ENCODE measurements around the gene NPC2.

NPC2 gene

DNA sequence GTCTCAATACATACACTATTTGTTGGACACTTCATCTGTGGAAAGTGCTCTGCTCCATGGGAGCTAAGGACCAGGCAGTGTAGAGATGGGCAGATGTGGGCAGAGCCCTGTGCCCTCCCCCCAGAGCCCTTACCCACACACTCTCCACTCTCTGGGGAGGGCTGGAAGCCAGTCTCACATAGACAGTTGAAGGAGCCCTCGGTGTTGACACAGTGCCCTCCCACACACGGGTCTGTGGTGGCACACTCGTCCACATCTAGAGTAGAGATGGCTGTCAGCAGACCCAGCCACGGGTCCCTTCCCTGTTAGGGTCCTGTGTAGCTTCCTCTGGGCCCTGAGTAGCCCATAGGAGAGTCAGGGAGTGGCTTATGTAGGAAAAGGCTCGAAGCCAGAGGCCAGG, 14.7 kb upstream of the NPC2 start:
- TF ChIP-seq, protein P1, sequence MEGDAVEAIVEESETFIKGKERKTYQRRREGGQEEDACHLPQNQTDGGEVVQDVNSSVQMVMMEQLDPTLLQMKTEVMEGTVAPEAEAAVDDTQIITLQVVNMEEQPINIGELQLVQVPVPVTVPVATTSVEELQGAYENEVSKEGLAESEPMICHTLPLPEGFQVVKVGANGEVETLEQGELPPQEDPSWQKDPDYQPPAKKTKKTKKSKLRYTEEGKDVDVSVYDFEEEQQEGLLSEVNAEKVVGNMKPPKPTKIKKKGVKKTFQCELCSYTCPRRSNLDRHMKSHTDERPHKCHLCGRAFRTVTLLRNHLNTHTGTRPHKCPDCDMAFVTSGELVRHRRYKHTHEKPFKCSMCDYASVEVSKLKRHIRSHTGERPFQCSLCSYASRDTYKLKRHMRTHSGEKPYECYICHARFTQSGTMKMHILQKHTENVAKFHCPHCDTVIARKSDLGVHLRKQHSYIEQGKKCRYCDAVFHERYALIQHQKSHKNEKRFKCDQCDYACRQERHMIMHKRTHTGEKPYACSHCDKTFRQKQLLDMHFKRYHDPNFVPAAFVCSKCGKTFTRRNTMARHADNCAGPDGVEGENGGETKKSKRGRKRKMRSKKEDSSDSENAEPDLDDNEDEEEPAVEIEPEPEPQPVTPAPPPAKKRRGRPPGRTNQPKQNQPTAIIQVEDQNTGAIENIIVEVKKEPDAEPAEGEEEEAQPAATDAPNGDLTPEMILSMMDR (conservative IDR thresholded peaks at IDR 0.05; ENCODE audit: low read length) = no peak
- DNase-seq (ENCODE audit: low read depth) = no peak

DNA sequence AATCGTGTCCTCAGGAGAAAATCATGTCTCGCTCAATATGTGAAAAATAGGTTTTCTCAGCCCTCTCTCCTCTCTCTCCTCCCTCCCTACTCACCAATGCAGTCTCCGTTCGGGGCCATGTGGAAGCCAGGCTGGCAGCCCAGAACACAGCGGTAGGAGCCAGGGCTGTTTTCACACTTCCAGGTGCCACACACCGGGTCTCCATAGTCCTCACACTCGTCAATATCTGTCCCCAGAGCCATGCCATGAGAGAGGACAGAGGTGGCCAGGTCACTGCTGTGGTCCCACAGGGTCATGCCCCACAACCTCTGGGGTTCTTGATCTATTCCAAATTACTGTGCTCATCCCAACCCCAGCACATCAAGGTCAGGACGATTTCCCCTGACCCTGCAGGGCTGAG, 14.0 kb upstream of the NPC2 start:
- H3K4me3 ChIP-seq (ENCODE audit: low read length) = no peak overlapping the region
- TF ChIP-seq, protein P1 (conservative IDR thresholded peaks at IDR 0.05; ENCODE audit: low read length) = no peak
- DNase-seq (ENCODE audit: low read depth) = no peak

More for the DNA sequence above, 14.7 kb upstream of the NPC2 start:
- H3K4me3 ChIP-seq (ENCODE audit: low read length) = no peak overlapping the region

DNA sequence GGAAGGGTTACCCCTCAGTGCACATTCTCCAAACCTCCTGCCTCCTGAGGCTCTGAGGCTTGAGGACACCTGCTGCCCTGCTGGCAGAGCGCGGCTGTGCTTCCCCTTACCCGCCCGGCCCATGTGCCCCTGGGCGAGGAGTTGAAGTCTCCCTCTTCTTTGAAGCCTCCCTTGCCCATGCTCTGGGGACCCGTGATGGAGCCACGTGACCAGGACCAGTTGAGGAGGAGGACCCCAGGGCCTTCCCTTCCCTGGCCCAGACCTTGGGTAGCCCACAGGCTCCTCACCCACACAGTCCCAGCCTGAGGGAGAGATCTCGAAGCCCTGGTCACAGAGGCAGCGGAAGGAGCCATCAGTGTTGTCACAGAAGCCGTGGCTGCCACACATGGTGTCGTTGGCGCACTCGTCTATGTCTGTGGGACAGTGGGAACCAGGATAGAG, 13.3 kb upstream of the NPC2 start:
- TF ChIP-seq, protein P1 (conservative IDR thresholded peaks at IDR 0.05; ENCODE audit: low read length) = no peak
- DNase-seq (ENCODE audit: low read depth) = no peak
- no peak overlapping the region for H3K4me3 ChIP-seq (ENCODE audit: low read length)

DNA sequence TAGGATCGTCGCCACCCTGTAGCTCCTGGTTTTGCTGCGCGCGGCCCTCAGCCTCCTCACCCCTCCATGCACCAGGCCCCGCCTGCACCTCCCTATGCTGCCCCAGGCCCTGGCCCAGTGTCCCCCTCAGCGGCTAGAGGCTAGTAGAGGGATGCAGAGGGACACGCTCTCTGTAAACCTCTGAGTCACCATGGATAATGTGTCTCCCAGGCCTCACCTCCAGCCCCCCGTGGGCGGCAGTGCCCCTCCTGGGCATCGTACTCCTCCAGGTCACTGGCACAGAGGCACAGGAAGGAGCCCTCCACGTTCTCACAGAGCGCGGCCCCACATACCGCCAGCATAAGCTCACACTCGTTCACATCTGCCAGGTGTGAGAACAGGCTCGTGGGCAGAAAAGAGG, 12.7 kb upstream of the NPC2 start:
- TF ChIP-seq, protein P1 (conservative IDR thresholded peaks at IDR 0.05; ENCODE audit: low read length) = no peak

DNA sequence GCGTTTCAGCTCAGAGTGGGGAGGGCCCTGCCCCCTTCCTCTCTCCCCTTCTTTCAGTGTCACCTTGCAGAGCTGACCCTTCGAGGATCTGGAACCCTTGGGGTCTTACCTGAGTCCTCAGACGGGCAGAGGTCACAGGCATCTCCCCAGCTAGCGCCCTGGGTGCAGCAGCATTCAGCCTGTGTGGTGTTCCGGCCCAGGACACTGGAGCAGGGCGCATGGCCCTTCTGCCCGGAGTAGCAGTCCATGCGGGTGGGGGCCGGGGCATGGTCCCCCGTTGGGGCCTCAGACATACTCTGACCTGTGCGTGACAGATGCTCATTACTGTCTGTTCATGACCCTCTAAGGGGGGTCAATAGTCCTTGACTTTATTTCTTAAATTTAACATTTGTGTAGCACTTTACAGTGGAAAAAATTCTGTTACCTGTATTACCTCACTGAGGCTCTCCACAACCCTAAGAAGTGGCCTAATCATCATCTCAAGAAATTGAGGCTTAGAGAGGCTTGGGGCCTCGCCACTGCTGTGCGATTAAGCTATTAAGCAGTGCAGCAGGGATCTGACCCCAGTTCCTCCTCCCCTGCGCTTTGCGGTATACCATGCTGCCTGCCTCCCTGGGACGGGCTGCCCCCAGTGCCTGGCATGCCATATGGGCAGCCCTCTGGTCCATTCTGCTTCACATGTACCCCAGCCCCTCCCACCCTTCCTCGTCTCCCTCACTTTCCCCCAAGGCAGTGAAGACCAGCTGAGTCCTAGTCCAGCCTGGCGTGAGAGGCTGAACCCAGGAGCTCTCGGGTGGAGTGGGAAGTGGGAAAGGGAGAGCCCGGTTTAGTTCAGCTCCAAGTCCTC, 12.0 kb upstream of the NPC2 start:
- H3K4me3 ChIP-seq (ENCODE audit: low read length) = no peak overlapping the region
- TF ChIP-seq, protein P1 (conservative IDR thresholded peaks at IDR 0.05; ENCODE audit: low read length) = no peak
- no peak for DNase-seq (ENCODE audit: low read depth)

More for the DNA sequence above, 12.7 kb upstream of the NPC2 start:
- no peak for DNase-seq (ENCODE audit: low read depth)
- H3K4me3 ChIP-seq (ENCODE audit: low read length) = no peak overlapping the region

DNA sequence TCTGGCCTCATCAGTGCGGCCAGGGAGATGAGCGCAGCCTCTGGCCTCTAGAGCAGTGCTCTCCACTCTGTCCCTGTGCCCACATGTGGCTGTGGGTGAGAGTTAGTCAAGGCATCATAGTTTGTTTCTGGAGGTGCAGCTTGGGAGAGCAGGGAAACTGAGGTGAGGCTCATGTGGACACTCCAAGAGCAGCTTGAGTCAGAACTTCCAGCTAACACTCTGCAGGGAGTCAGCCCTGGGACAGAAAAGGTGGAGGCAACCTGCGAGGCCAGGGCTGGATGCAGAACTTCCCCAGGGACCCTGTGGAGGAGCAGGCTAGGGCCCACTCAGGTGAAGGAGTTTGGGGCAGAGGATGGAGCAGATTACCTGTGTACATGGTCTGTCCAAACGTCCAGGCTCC, 11.3 kb upstream of the NPC2 start:
- no peak overlapping the region for H3K4me3 ChIP-seq (ENCODE audit: low read length)
- TF ChIP-seq, protein P1 (conservative IDR thresholded peaks at IDR 0.05; ENCODE audit: low read length) = no peak
- DNase-seq (ENCODE audit: low read depth) = no peak

DNA sequence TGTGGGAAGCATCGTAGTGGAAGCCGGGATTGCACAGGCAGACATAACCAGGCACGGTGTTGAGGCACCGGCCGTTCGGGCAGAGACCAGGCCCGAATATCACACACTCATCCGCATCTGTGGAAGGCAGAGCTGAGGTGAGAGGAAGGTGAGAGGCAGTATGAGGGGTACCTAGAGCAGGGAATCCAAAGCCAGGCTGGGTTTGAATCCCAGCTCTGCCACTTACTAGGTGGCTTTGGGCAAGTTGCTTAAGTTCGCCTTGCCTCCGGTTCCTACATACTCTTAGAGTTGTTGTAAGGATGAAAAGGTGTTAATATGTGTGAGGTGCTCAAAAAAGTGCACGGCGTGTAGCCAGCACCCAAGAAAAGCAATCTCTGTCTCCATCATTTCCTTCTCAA, 10.8 kb upstream of the NPC2 start:
- TF ChIP-seq, protein P1 (conservative IDR thresholded peaks at IDR 0.05; ENCODE audit: low read length) = no peak
- no peak overlapping the region for H3K4me3 ChIP-seq (ENCODE audit: low read length)
- DNase-seq (ENCODE audit: low read depth) = no peak
